DOHH2 (cell line): ENCODE measurements around the gene SRGAP3.

Experiments used
- EZH2phosphoT487 ChIP-seq: fragments of 200-600 bp; sonication (generic); IDR thresholded peaks from 2 replicates; pipeline ENCODE4 v1.6.1; 2017; ENCODE audit warnings: borderline replicate concordance, mild to moderate bottlenecking, antibody characterized with exemption, low read length, moderate library complexity, mixed read lengths
- TF ChIP-seq, protein P1 (sequence below): fragments of 200-600 bp; sonication (generic); IDR thresholded peaks from one replicate; pipeline ENCODE4 v1.5.1; 2014; ENCODE audit warnings: antibody characterized with exemption, mild to moderate bottlenecking, low read depth, low read length; ENCODE audit not compliant: poor library complexity, severe bottlenecking

- TF ChIP-seq, protein P1, sequence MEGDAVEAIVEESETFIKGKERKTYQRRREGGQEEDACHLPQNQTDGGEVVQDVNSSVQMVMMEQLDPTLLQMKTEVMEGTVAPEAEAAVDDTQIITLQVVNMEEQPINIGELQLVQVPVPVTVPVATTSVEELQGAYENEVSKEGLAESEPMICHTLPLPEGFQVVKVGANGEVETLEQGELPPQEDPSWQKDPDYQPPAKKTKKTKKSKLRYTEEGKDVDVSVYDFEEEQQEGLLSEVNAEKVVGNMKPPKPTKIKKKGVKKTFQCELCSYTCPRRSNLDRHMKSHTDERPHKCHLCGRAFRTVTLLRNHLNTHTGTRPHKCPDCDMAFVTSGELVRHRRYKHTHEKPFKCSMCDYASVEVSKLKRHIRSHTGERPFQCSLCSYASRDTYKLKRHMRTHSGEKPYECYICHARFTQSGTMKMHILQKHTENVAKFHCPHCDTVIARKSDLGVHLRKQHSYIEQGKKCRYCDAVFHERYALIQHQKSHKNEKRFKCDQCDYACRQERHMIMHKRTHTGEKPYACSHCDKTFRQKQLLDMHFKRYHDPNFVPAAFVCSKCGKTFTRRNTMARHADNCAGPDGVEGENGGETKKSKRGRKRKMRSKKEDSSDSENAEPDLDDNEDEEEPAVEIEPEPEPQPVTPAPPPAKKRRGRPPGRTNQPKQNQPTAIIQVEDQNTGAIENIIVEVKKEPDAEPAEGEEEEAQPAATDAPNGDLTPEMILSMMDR, result no peak
- TF ChIP-seq EZH2phosphoT487, result no peak
Observed at GRCh38 chr3:9147896-9148266, 101.6 kb downstream of the SRGAP3 start.
